Activated T-helper 1 cell treated with Interleukin-2 at 50 U/mL for 16 hours (primary cell): ENCODE data around the gene ST3GAL5.
"Not testable (repeated sequence)": the region's sequence is repeated elsewhere in the genome, so short reads cannot be mapped to it uniquely, and the experiment has no call there.

Experiments used
- DNase-seq: peaks from one replicate; pipeline ENCODE4 v3.0.0-alpha.2; 2020; ENCODE audit warnings: low read depth

The ST3GAL5 gene

DNA sequence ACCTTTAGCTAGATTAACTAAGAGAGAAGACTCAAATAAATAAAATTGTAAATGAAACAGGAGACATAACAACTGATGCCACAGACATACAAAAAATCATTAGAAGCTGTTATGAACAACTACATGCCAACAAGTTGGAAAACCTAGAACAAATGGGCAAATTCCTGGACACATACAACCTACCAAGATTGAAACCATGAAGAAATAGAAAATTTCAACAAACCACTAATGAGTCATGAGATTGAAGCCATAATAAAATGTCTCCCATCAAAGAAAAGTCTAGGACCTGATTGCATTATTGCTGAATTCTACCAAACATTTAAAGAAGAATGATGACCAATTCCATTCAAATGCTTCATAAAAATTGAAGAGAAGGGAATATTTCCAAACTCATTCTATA lies 54.3 kb downstream of the ST3GAL5 start:
- no peak for DNase-seq

DNA sequence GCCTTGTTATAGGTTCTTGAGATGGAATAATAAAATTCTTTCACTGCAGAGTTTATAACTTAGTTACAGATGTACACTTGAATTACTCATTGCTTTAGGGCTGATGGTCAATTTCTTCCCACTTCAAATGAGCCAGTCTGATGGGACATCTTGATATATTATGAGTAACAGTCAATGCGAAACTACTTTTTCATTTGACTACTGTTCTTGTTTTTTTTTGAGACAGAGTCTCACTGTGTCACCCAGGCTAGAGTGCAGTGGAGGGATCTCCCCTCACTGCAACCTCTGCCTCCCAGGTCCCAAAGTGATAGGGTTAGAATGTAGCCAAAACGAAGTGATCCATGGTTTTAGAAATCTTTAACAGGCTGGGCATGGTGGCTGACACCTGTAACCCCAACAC lies 57.1 kb downstream of the ST3GAL5 start:
- no peak for DNase-seq

DNA sequence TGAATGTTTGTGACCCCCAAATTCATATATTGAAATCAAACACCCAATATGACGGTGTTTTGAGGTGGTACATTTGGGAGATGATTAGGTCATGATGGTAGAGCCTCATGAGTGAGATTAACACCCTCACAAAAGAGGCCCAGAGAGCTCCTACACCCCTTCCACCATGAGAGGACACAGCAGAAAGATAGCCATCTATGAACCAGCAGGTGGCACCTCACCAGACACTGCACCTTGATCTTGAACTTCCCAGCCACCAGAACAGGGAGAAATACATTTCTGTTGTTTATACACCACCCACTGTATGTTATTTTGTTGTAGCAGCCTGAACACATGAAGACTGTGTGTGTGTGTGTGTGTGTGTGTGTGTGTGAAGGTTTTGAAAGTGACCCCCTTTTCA lies 58.1 kb downstream of the ST3GAL5 start:
- DNase-seq: no peak

DNA sequence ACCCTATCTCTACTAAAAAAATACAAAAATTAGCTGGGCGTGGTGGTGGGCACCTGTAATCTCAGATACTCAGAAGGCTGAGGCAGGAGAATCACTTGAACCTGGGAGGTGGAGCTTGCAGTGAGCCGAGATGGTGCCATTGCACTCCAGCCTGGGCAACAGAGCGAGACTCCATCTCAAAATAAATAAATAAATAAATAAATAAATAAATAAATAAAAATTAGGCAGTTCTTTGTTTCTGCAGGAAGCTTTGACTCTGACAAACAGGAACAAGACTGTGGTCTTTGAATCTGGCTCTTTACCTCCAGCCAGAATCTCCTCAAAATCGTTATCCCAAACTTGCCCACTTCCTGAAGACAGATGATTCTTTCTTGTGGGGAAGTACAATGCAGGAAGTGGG lies 59.4 kb downstream of the ST3GAL5 start:
- DNase-seq: not testable (repeated sequence)

DNA sequence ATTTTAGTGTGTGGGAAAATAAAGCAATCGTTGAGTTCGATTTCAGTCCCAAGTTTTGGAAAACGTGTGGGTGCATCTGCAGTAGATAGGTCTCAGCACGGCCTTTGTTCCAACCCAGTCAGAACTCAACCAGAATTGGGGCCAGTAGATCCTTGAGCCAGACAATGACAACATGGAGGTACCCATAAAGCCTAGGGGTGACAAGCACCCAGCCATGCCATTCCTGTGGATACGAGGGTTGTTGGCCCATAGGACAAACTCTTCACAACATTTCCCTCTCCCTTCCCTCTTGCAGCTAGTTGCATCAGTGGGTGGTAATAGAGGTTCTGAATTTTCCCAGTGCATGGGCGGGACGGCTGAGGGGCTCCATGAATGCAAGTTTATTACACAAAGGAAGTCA lies 60.1 kb downstream of the ST3GAL5 start:
- DNase-seq: no peak

DNA sequence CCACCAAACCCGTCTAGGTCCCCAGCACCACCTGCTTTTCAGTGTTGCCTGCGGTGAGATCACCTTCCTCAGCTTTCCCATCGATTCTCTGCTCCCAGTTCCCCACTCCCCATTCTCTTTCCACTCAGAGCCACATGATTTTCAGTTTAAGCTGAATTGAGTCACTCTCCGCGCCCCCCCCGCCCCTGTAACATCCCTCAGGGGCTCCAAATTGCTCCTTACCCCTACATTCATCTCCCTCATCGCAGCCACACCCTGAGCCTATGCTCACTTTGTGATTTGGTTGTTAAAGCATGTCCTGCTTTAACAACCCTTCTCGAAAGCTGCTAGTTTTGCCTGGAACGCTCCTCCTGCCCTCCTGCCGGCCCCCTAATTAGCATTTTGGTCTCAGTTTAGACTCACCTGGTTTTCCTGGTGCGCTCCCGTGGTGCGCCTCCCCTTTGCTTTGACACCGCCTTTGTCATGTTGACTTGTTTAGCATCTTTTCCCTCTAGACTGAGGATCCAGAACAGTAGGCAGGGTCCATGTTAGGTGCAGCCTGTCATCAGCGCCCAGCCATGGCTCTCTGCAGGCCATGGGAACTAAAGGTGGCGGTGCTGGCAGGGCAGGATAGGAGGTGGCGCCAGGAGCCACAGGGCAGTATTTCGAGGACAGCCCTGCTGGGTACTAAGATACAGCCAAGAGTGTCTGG lies 60.8 kb downstream of the ST3GAL5 start:
- DNase-seq: no peak

DNA sequence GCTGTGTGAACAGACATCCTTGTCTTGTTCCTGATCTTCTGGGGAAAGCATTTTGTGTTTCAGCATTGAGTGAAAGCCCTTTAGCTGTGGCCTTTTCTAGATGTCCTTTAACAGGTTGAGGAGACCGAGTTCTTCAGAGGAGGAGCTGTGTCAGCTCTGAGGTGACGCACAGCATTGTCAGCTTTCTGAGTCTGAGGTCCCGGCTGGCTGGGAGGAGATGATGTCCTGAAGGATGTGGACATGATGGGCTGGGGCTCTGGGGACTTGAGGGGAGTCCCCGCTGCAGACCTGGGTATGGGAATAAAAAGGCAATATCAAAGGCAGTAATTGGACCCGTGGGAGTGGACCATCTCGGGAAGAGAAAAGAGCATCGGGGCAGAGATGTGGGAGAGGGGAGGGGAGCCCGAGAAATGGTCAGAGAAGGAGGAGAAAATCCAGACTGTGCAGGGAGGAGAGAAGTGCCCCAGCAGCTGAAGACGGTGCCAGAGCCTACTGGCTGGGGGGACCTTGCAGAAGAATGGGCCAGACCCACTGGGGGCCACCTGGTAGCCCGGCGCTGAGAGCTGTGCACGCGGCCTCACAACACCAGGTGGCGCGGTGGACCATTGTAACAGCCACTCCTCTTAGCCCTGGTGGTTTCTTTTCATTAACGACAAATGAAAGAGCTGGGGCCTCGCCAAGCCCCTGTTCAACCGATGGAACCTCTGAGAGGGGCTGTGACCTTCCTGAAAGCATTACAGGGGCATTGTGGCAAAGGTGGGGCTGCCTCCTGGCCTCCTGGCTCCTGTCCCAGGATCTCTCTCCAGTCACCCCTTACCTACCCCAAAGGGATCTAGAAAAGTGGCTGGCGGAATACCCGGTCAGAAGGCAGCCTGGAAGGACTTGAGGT lies 61.6 kb downstream of the ST3GAL5 start:
- peak; percentile 68 for DNase-seq

DNA sequence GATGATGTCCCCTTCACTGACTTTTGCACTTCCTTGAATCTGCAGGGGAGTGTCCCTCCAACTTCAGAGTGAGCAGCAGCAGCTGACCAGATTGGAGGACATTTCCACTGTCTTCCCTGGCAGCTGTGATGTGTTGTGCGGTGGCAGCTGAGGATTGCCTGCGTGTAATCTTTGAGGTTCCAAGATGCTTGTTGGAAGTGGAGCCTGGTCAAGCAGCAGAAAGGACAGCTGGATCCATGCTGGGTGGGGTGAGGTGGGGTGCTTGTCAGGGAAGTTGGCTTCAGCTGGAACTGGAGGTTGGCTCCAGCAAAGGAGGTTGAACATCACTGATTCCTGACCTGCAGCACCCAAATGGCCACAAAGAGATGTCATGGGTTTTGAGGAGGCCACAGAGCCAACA lies 64.8 kb downstream of the ST3GAL5 start:
- no peak for DNase-seq

DNA sequence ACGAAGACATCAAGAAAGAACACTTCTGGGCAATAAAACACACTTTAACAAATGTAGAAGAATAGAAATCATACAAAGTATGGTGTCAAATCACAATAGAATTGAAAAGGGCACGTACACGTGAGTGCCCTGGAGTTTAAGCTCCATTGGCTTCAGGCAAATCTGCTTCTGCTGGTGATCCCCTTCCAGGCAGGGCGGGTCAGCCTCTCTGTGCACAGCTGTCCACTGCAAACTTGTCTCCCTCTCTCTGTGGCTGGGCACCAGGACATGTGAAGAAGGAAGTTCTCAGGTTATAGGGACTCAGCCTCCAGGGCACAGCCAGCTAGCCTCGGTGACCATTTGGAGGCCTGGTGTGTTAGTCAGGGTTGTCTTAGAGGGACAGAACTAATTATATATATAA lies 66.0 kb downstream of the ST3GAL5 start:
- no peak for DNase-seq

DNA sequence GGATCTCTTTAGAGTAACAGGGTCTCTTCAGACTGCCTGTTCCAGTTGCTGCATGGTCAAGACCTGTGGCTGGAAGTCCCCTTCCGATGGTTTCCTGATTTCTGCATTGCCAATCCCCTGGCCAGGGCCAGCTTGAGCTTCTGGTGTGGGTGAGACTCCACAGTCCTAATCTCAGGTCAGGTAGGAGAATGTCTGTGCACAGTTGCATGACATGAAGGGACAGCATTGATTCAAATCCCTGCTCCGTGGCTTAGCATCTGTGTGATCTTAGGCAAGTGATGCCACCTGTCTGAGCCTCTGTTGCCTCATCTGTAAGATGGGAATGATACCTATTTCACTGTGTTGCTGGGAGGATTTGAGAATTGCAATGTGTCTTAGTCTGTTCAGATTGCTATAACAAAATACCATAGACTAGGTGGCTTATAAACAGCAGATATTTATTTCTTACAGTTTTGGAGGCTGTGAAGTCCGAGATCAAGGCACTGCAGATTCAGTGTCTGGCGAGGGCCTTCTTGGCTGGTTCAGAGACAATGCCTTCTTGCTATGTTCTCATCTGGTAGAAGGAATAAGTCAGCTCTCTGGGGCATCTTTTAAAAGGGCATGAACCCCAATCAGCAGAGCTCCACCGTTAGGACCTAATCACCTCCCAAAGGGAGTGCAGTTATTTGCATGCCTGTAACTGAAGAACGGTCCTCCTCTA lies 68.8 kb downstream of the ST3GAL5 start:
- DNase-seq: no peak

DNA sequence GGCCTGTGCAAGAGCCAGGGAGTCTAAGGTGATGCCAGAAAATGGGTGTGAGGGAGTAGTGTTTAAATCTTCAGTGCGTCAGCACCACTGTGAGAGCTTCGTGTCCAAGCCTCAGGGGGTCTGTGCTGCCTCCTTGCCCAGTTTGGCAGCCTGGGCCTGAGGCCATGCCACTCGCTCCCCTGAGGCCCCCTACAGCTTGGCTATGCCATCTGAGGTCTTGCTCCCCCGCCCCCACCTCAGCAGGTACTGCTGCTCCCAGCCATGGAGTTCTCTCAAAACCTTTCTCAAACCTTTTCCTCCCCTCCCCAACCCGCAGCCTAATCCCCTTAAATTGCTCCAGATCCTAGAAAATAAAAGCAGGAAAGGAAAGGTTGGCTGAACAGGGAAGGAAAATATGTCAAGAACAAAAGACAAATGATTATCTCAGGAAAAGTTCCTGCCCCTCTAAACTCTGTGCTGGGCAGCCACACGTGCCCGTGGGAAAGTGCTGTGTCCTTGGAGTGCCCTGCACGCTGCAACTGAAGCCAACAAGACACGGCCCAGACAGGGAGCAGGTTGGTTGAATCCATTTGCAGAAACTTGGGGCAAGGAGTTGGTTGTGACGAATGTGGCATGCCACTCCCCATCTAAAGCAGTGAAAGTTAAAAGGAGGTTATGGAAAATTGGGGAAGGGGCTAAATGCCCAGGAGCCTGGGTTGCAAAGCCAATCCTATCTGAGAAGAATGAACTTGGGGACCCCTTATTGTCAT lies 73.8 kb downstream of the ST3GAL5 start:
- DNase-seq: no peak

DNA sequence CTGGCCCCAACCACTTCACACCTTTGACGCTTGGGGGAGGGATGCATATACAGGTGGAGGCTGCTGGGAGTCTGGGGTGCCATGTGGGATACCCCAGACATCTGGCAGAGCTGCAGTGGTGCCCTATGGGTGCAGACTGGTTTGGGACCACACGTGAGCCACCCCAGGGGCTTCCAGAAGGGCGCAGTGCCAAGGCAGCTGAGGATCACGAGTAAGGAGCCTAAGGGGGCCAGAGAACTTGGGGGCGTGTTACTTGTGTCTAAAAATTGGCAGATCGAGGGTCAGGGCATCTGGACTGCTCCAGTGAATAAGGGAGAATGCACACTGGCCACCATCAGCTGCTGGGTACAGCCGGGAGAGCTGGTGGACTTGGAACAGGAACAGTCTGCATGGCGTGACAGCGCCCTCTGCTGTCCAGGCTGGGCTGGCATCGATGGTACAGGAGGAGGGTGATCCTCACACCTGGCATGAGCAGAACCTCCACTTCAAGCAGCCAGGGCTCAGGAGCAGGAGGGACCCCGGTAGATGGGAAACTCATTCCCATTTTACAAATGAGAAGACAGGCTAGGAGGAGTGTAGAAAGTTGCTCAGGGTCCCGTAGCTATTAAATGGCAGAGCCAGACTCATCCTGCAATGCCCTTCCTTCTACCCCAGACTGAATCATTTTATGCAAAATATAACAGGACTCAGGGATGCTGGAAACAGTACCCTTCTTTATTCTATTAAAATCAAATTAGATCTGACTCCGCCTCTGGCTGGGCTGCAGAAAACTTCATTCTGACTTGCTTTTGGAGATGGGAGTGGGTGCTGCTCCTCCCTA lies 74.6 kb downstream of the ST3GAL5 start:
- peak; percentile 63 for DNase-seq

DNA sequence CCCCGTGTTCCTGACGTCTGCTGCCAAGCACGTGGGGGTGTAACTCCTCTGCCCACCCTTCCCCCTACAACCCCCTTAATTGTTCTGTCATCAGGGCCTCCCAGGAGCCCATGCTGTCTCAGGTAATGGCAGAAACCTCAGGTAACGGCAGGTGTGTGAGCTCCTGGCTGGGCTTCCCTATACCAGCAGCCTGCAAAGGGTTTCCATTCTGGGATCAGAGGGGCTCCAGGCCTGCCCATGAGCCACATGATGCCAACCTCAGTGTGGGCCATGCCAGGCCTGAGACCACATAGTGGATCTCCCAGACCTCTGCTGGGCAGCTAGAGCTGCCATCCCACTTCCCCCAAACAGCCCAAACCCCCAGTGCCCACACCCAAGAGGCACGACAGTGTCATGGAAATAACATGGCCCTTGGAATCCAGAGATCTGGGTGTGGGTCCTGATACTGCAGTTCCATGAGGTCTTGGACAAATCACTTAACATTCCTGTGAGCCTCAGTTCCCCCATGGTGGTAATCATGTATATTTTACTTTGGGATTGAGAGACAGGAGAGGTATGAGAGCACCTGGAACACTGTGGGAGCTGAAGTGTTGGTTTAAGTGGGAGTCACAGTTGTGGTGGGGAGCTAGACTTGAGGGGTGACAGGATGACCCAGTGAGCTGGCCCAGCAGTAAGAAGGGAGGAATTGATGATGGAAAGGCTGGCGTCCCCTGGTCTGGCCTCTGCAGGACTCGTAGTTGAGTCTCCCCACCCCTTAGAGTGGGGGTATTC lies 75.4 kb downstream of the ST3GAL5 start:
- DNase-seq: no peak

DNA sequence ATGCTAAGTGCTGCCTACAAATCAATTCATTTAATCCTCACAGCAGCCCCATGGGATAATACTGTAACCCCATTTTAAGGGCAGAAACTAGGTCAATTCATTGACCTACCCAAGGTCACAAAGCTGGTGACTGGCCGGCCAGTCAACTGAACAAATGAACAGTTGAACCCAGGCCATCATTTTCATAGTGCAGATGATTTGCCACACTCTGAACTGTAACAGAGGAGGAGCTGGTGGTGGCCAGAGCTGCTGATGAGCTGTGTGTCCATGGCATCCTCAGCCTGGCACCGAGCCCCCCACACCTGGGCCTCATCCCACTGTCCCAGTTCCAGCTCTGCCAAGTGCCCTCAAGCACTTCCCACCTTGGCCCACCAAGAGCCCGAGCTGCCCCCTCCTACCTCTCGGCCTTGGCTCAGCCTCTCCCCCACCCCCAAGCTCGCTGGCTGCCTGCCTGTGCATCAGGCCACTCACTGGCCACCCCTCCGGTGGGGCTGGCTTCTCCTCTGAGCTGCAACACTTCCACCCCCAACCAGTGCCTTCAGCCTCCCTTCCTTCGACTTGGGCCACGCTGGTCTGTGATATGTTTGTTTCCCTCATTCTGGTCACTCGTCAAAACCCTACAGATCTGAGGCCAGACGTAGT lies 76.6 kb downstream of the ST3GAL5 start:
- no peak for DNase-seq

DNA sequence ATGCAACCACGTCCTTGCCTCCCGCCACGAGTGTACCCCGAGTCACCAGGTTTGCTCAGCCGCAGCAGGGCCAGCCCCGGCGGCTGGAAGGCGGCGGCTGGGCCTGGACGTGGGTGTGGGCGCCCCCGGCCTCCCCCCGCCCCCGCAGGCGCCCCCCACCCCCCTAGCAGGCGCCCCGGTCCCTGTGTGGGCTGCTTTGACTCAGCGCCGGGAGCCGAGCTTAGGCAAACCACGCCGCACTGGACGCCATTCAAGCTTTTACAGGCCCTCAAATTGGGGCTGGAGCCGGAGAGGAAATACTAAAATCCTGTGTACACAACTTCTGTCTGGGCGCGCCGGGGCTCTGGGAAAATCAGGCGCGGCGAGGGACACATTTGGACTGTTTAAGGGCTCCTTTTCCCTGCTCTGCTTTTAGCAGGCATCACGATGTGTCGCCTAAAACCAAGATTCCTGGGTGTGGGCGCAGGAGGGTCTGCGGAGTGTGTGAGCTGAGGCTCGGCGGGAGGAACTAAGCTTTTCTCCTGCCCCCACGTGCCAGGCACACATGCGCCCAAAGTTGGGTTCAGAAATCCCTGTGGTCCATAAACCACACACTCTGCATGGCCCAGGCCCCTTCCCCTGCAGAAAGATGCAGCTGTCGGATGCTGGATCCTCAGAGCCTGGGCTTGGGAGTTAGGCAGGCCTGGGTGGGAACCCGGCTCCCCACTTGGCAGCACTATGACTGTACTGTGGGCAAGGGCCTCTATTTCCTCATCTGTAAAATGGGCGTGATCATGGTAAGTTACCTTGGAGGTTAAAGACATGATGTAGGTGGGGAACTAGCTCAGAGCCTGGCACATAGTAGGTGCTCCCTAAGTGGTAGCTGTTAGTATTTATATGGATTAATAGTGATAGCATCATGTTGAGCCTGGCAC lies 77.4 kb downstream of the ST3GAL5 start:
- no peak for DNase-seq

DNA sequence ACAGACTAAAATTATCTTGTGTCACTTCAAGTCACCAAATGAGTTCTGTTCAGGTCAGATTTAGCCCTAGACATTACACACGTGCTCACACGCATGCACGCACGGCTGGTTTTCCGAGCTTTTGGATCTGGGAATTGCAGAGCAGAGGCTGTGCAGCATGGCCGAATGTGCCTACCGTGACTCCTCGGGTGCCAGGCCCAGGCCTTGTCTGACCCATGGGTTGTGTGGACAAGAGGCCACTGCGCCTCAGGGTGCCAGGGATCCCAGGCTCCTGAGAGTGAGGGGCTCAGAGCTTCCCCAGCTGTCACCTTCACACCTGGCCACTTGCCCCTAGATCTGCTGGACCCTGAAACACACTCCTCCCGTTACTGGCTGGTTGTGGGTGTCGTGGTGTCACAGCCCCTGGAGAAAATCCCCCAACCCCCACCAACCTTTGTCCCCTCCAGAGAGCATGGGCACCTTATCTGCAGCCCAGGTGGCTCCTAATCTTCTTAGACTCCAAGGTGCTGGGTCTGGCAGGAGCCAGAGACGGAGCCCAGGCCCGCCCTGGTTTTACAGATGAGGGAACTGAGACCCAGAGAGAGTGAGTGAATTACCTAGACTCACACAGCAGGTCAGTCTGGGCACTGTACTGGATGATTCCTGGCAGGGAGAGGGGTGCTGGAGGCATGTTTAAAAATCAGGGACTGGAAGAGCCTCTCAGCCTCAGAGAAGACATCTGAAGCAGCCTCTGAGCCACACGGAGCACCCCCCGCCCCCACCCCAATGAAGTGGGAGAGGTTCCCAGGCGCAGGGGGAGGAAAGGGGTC lies 78.2 kb downstream of the ST3GAL5 start:
- no peak for DNase-seq

DNA sequence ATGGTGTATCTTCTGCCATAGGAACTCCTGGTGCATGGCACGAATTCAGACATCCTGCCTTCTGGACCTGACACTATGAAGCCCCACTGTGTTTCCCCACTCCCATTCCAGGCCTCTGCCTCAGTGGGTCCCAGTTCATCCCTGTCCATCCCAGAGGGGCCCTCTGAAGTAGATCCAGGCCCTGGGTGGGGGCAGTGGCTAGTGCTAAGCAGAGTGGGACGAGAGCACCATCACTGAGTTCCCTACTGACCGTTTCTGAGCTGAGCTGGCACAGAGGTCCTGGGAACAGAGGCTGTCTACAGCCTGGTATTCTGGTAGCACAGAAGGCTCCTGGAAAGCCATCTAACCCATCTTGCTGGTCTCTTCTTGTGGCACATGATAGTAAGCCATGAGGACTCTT lies 81.0 kb downstream of the ST3GAL5 start:
- no peak for DNase-seq
